GM18861 (cell line): ENCODE data around the gene CTDP1.

Experiments
- ATAC-seq: cut with Tn5 transposase; IDR thresholded peaks from one replicate; pipeline ENCODE4 v1.9.1; 2021; ENCODE audit not compliant: unreplicated experiment

Gene CTDP1

DNA sequence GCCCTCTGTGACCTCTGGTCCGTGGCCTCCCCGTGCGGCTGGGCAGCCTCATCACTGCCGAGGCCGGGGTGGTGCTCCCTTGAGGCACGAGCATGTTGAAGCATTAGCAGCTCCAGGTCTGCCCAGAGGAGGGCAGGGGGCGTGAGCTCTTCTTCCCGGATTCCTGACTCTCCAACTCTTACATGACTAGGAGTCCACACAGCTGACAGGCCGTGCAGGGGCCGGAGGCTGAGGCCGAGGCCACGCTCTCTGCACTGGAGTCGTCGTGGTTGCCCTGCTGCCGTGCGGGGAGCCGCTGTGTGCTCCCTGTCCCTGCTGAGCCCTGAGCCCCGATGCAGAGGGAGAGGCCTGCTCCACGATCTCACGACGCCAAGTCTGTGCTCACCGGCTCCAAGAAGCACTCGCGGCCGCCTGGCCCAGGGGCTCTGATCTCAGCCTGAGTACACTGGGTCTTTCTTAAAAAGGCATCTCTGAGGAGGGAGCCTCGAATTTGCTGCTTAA lies 98.7 kb downstream of the CTDP1 start:
- no peak for ATAC-seq

GRCh38 chr18:79779021-79779699 lies 99.6 kb downstream of the CTDP1 start:
- no peak for ATAC-seq

DNA sequence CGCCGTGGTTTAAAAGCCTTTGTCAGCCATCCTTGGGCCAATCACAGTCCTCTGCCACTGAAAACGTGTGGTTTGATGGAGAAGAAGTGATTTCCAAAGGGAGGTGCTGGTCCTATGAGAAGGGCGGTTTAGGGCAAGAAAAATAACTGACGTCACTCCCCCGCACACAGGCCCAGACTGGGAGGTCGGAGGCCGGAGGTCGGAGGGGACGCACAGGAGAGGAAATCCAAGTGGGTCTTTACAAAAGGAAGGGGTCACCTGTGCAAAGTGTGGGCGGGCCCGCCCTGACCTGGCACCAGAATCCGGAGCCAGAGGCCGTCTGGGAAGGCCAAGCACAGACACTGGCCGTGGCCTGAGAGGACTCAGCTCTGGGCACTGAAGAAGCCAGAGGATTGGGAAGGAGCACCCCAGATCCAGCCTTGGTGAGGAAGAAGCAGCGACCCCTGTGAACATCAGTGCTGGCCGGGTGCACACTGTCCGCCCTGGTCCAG lies 100.1 kb downstream of the CTDP1 start:
- ATAC-seq, result no peak

DNA sequence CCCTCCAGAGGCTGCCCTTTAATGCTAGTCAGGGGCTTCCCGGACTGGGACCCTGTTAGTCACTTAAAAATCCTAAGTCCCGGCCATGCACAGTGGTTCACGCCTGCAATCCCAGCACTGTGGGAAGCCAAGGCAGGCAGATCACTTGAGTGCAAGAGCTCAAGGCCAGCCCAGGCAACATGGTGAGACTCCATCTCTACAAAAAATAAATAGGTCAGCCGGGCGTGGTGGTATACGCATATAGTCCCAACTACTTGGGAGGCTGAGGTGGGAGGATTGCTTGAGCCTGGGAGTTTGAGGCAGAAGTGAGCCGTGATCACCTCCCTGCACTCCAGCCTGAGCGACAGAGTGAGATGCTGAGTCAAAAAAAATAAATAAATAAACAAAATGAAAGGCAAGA lies 100.9 kb downstream of the CTDP1 start:
- no peak for ATAC-seq

DNA sequence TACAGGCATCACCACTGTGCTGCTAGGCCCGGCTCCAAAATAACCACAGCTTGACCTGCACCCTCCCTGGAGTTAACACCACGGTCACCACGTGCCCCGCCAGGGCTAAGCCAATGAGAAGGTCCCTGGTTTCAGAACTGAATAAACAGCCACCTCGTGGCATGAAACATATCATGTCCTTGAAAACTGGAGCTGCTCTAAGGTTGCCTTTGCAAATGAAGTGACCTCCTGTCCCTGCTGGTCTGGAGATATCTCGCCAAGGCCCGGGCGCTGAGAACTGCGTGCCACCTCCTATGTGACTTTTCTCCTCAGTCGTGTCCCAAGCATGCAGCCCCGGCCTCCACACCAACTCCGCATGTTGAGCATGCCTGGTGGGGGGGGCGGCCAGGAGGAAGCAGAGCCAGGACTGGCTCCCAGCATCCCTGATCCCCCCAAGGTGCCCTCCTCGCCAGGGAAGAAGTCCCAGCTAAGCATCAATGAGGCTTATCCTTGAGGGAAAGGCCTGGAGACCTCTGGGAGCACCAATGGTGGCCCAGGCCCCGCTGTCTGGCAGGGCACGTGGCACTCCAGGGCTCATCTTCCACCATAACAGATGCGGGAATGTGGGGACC lies 101.8 kb downstream of the CTDP1 start:
- no peak for ATAC-seq

- ATAC-seq, result no peak
Observed at GRCh38 chr18:79782566-79783308, 103.1 kb downstream of the CTDP1 start.

DNA sequence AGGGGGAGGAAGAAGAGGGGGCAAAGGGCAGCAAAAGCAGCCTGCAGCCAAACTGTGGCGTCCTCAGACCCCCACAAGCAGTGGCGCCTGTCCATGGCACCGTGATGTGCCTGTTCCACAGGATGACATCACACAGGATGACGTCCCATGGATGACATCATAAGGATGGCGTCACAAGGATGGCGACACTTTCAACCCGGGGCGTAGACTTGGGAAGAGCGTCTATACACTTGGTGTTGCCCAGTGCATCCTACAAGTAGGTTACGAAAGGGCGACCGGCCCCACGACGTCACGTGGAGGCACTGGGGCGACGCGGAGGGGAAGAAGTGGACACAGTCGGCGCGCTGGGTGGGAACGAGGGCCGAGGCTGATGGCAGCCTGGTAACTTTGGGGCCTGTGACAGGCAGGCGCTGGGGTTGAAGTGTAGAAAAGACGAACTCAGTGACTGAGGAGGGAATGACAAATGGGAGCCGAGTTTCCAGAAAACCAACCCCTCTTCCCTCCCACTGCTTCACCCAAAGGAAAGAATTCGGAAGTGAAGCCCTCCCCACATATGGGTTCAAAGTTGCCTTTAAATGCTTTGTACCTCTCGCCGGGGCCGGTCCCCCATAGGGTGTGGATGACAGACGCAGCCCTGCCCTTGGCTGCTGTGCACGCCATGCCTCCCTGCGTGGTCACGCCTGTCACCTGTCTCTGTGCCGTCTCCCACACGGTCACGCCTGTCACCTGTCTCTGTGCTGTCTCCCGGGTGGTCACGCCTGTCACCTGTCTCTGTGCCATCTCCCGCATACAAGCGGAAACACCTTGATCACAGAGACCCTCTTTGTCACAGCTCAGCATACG lies 104.7 kb downstream of the CTDP1 start:
- ATAC-seq, result no peak

DNA sequence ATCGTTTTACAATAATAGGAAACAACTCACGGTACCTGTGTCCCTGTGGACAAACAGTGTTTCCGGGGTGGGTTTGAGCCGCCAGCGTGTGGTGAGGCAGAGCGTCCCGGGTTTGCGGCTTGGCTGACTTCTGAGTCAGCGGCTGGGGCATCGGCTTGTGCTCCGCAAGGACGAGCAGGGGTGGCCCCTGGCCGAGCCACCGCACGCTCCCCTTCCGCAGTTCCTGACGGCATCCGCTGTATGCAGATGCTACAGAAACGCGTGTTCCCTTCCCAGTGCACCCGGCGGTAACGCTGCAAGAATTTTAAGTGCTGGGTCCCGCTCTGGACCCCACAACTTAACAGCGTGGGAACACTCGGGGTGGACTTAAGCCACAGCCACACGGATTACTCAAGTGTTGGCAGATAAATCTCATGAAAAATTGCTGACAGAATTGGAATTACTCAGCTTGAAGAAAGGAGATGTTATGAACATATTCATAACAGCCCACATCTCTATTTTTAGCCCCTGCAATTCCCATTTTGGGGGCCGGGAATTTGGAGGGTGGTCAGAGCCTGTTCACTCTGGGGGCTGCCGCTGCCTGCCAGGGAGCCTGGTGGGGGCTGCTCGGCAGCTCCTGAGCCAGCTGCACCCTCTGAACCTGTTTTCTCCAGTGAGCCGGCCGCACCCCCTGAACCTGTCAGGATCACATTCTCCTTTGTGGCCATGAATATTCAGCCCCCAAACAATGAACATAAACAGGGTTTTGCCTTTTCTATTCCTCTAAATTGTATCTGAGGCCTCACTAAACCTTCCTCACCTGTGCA lies 105.6 kb downstream of the CTDP1 start:
- ATAC-seq, result no peak

DNA sequence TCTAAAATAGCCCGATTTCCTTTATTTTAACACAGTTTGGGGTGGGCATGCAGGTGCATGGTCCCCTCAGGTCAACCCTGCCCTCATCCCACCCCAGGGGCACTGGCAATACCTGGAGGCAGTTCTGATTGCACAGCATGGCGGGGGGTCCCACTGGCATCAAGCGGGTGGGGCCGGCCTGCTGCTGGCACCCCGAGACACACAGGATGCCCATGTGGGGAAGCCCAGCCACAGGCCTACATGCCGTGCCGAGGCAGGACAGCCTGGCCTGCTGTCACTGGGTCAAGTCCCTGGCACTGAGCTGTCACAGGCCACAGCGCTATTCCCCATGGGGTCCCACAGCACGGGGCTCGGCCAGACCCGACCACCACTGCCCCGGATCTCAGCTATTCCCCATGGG lies 106.2 kb downstream of the CTDP1 start:
- no peak for ATAC-seq

DNA sequence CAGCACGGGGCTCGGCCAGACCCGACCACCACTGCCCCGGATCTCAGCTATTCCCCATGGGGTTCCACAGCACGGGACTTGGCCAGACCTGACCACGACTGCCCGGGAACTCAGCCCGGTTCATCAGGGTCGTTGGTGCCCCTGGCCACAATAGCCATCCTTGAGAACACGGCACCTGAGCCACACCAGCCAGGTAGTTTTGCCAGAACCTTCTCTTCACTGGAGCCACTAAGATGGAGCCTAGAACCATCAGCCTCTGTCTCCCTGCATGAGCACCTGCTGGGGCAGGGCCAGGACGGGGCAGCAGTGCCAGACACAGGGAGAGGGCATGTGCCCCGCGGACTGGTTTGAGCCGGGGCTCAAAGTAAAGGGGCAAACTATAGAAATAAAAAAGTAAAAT lies 106.7 kb downstream of the CTDP1 start:
- no peak for ATAC-seq

DNA sequence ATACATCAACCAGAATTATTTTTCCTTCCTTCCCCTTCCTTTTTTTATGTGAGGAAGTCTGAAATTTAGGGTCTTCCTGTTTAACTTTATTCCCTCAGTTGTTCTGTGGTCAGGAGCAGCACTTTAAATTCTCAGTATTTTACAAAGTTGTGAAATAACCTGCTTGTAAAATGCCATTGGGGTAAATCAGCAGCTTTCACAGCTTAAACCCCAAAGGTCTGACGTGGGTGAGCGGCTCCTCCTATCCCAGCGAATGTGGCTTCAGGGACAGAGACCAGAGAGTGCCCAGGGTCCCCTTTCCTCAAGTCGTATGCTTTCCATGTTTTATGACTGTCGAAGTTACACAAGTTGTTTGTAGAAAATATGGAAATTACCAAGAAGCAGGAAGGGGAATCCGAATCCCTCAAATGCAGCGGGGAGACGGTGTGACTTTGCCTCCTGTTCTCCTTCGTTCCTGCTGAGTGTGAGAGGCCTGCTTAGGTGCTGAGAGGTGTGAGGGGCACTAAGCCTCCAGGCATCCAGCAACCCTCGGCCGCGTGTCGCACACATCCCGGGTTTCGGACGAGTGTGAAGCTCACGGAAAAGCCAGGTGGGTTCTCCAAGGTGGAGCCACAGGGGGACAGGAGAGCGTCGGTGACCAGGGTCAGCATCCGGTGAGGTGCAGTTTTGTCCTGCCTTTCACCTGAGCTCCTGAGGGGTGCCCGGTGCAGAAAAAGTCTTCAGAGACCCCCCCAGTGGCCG lies 107.4 kb downstream of the CTDP1 start:
- no peak for ATAC-seq

DNA sequence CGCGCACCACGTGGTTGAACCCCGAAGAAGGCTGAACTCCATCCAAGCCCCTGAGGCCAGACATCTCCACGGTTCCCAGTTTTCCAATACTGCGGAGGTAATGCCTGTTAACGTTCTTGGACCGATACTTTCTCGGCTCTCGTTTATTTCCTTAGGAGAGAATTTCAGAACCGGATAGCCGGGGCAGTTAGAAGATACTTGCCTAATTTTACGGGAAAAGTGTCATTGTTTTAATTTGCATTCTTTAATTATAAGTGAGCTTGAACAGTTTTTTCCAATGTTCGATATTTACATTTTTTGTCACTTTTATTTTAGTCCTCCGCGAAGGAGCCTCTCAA lies 107.9 kb downstream of the CTDP1 start:
- no peak for ATAC-seq

- ATAC-seq, result no peak
Observed at GRCh38 chr18:79787865-79788733, 108.5 kb downstream of the CTDP1 start.

GRCh38 chr18:79788734-79789085 lies 109.1 kb downstream of the CTDP1 start:
- ATAC-seq, result no peak

DNA sequence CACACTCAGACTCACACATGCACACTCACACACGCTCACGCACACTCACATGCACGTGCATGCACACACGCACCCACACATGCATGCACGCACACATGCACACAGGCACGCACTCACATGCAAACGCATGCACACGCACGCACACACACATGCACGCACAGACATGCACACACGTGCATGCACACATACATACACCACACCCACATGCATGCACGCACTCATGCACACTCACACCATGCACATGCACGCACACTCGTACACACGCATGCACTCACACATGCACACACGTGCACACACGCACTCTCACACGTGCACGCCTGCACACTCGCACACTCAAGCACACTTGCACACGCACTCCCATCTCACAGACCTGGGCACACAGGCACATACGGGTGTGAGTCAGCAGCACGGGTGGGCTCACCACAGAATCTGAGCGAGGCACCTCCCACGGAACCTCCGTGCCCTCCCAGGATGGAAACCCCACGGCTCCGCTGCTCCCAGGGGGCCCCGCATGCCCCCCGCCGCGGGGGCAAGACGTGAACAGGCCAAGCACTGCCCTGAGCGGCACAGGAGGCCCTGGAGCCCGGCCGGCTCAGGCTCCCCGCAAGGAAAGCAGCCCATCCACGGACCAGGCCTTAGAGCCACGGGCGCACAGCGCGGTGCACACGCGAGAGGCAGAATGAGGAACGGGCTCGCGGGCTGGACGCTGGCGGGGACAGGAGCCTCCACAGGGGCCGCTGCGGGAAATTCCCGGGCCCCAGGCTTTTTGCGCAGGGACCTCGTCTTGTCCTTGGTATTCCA lies 109.7 kb downstream of the CTDP1 start:
- no peak for ATAC-seq

DNA sequence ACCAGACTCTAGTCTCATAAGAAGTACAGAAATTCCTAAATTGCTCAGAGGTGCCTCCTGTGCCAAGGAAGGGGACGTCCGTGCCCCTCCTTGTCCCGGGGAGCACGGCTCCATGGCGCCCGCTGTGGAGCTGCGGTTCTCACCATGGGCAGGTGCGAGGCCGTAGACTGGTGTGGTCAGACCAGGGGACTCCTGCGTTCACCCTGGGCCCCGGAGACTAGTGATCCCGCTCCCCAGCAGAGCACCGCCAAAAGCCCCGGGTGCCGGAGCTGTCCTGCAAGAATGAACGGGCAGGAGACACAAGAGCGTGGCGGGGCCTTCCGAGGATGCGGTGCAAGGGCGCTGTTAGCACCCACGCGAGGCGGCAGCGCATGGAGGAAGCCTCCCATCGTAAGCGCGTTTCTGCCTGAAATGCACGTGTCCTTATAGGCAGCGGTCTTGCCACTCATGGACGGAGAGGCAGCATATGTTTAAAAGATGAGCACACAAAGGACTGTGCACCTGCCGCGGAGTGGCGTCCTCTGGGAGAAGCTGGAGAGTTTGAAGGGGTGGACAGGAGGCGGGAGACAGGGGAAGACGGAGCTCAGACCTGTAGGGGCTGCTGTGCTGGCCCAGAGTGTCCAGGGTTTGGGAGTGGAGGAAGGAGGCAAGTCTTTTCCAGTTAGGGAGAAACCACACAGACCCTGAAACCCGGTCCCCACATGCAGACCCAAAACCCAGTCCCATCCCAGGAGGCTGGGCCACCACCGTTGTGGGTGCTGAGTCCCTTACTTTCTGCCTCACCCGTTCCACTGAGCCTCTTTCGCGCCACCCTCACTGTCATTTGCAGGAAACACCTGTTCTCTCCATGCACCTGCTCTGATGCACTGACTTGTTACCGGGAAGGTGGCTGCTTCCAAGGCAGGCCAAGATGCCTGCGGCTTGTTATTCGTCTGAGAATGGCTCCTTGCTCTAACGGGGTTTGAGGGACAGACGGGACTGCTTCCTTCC lies 110.6 kb downstream of the CTDP1 start:
- ATAC-seq, result no peak
